ENCODE data around the gene RNU1-1. TPM values are rescaled to one million over a fixed set of nuclear protein-coding genes. Genes with fewer than 3 reads are reported as not detected.
"Not testable (repeated sequence)": the region's sequence is repeated elsewhere in the genome, so short reads cannot be mapped to it uniquely, and the experiment has no call there.

Gene RNU1-1
- total RNA-seq, 1 experiment from 2014 or later, result 832 TPM

GRCh38 chr1:16493731-16494130 is 20.4 kb downstream of the RNU1-1 start:
- not testable (repeated sequence) for DNase-seq (ENCODE audit: low read depth)

- not testable (repeated sequence) for DNase-seq (ENCODE audit: low read depth)
These were observed 21.1 kb downstream of the RNU1-1 start for GRCh38 chr1:16492937-16493336.

GRCh38 chr1:16491056-16491675 is 22.9 kb downstream of the RNU1-1 start:
- DNase-seq (ENCODE audit: low read depth), result no peak

GRCh38 chr1:16489195-16489880 is 24.7 kb downstream of the RNU1-1 start:
- DNase-seq (ENCODE audit: low read depth), result not testable (repeated sequence)

- not testable (repeated sequence) for DNase-seq (ENCODE audit: low read depth)
These were observed 27.1 kb downstream of the RNU1-1 start for GRCh38 chr1:16487011-16487410.

- not testable (repeated sequence) for DNase-seq (ENCODE audit: low read depth)
These were observed 27.8 kb downstream of the RNU1-1 start for GRCh38 chr1:16486316-16486715.

GRCh38 chr1:16484931-16485330 is 29.2 kb downstream of the RNU1-1 start:
- DNase-seq (ENCODE audit: low read depth), result no peak

GRCh38 chr1:16484501-16484835 is 29.6 kb downstream of the RNU1-1 start:
- DNase-seq (ENCODE audit: low read depth), result no peak

GRCh38 chr1:16483639-16484500 is 30.2 kb downstream of the RNU1-1 start:
- DNase-seq (ENCODE audit: low read depth), result not testable (repeated sequence)

GRCh38 chr1:16483146-16483545 is 30.9 kb downstream of the RNU1-1 start:
- not testable (repeated sequence) for DNase-seq (ENCODE audit: low read depth)

GRCh38 chr1:16478091-16478490 is 36.0 kb downstream of the RNU1-1 start:
- DNase-seq (ENCODE audit: low read depth), result no peak

- not testable (repeated sequence) for DNase-seq (ENCODE audit: low read depth)
These were observed 38.0 kb downstream of the RNU1-1 start for GRCh38 chr1:16475771-16476770.

GRCh38 chr1:16474891-16475290 is 39.2 kb downstream of the RNU1-1 start:
- not testable (repeated sequence) for DNase-seq (ENCODE audit: low read depth)

GRCh38 chr1:16474166-16474800 is 39.8 kb downstream of the RNU1-1 start:
- no peak for DNase-seq (ENCODE audit: low read depth)

- no peak for DNase-seq (ENCODE audit: low read depth)
These were observed 45.5 kb downstream of the RNU1-1 start for GRCh38 chr1:16468558-16468957.

- no peak for DNase-seq (ENCODE audit: low read depth)
These were observed 49.0 kb downstream of the RNU1-1 start for GRCh38 chr1:16464917-16465625.

Measured in Daoy (cell line).